ENCODE results near the gene PRLH.

- TF ChIP-seq POLR2A (IDR thresholded peaks at IDR 0.05; ENCODE audit: low read length) (no peak), GATA1 (IDR thresholded peaks at IDR 0.05; ENCODE audit: low read depth, low read length) (no peak)
Measured at GRCh38 chr2:237519506-237520245, 46.7 kb upstream of the PRLH start.

Measured in erythroblast (primary cell).